Upper lobe of right lung (tissue), 1 donor: ENCODE data around the gene ZBTB40. TPM values are rescaled to one million over a fixed set of nuclear protein-coding genes. Genes with fewer than 3 reads are reported as not detected.

Experiments
- ATAC-seq: fragments of 200-7000 bp; cut with Tn5 transposase; one replicate; pipeline ENCODE4 v1.9.1; 2020; ENCODE audit warnings: mild to moderate bottlenecking, moderate library complexity
- DNase-seq: peaks from one replicate; pipeline ENCODE4 v3.0.0-alpha.2; 2020
- H3K27ac ChIP-seq: fragments of 200-600 bp; one replicate; pipeline ENCODE4 v1.8.0; 2022
- H3K27me3 ChIP-seq: fragments of 200-600 bp; one replicate; pipeline ENCODE4 v1.8.0; 2022; ENCODE audit warnings: mild to moderate bottlenecking
- H3K36me3 ChIP-seq: fragments of 200-600 bp; one replicate; pipeline ENCODE4 v1.8.0; 2022
- H3K4me1 ChIP-seq: fragments of 200-600 bp; one replicate; pipeline ENCODE4 v1.8.0; 2022
- H3K4me3 ChIP-seq: fragments of 200-600 bp; one replicate; pipeline ENCODE4 v1.8.0; 2022; ENCODE audit warnings: mild to moderate bottlenecking
- H3K9me3 ChIP-seq: fragments of 200-600 bp; one replicate; pipeline ENCODE4 v1.8.0; 2022
- CTCF ChIP-seq: fragments of 200-600 bp; IDR thresholded peaks from one replicate; pipeline ENCODE4 v1.8.0; 2022; ENCODE audit warnings: antibody characterized with exemption
- intact Hi-C: fragments of 100-400 bp; cut with DNase I; formaldehyde crosslinking; loops from one replicate; pipeline ENCODE4 v1.11.0; 2022
- total RNA-seq: library from RNA; stranded (reverse); fragmentation: NEBNext Ultra II Directional; extraction: Animal tissue kit (Norgen Biotek cat#: 25700); gene quantifications from one replicate; pipeline ENCODE4 v1.2.1, GENCODE V29; 2021
- donor health status: DM: no; HTN: yes; CAD: no; lungs with severe emphysema.

Gene ZBTB40
- total RNA-seq, 1 donor from 2014 or later, result 24.9 TPM

GRCh38 chr1:22484706-22485345, 33.2 kb downstream of the ZBTB40 start:
- intact Hi-C loops, result no loop called here
- Histone ChIP-seq H3K4me1 (no peaks in the 10 kb centered on the region), H3K9me3 (no peaks in the 10 kb centered on the region), H3K27me3 (no peaks in the 10 kb centered on the region), H3K4me3 (no peak overlapping the region), H3K36me3 (peaks cover under 1% of the 10 kb centered on the region), H3K27ac (no peak overlapping the region)
- no peak for DNase-seq
- TF ChIP-seq CTCF, result no peak
- no peak for ATAC-seq

- TF ChIP-seq CTCF, result no peak
- no peak for ATAC-seq
Measured at GRCh38 chr1:22485431-22485830, 33.8 kb downstream of the ZBTB40 start.

GRCh38 chr1:22487781-22488180, 36.1 kb downstream of the ZBTB40 start:
- no peak for DNase-seq
- H3K4me1 ChIP-seq, result no peaks in the 10 kb centered on the region
- TF ChIP-seq CTCF, result no peak
- H3K9me3 ChIP-seq, result no peaks in the 10 kb centered on the region
- H3K4me3 ChIP-seq, result no peak overlapping the region
- ATAC-seq, result no peak
- H3K27ac ChIP-seq, result no peak overlapping the region
- intact Hi-C loops, result no loop called here
- H3K27me3 ChIP-seq, result no peaks in the 10 kb centered on the region
- peaks cover 28% of the 10 kb centered on the region for H3K36me3 ChIP-seq

More at GRCh38 chr1:22485431-22485830, 33.8 kb downstream of the ZBTB40 start:
- Histone ChIP-seq H3K4me1 (no peaks in the 10 kb centered on the region), H3K27ac (no peak overlapping the region), H3K4me3 (no peak overlapping the region), H3K27me3 (no peaks in the 10 kb centered on the region), H3K9me3 (no peaks in the 10 kb centered on the region), H3K36me3 (peaks cover 6% of the 10 kb centered on the region)
- no peak for DNase-seq
- intact Hi-C loops, result no loop called here

- H3K4me1 ChIP-seq, result no peaks in the 10 kb centered on the region
- H3K4me3 ChIP-seq, result no peak overlapping the region
- intact Hi-C loops, result no loop called here
- H3K27ac ChIP-seq, result no peak overlapping the region
- DNase-seq (no peak), ATAC-seq (no peak)
- H3K9me3 ChIP-seq, result no peaks in the 10 kb centered on the region
- peaks cover 32% of the 10 kb centered on the region for H3K36me3 ChIP-seq
- no peaks in the 10 kb centered on the region for H3K27me3 ChIP-seq
- TF ChIP-seq CTCF, result no peak
Measured at GRCh38 chr1:22488319-22488718, 36.7 kb downstream of the ZBTB40 start.

GRCh38 chr1:22489278-22489677, 37.6 kb downstream of the ZBTB40 start:
- intact Hi-C loops, result no loop called here
- Histone ChIP-seq H3K36me3 (peaks cover 38% of the 10 kb centered on the region), H3K4me1 (no peaks in the 10 kb centered on the region), H3K9me3 (no peaks in the 10 kb centered on the region), H3K27me3 (no peaks in the 10 kb centered on the region), H3K4me3 (no peak overlapping the region), H3K27ac (no peak overlapping the region)
- DNase-seq (no peak), ATAC-seq (no peak)
- no peak for TF ChIP-seq CTCF

GRCh38 chr1:22489823-22490222, 38.2 kb downstream of the ZBTB40 start:
- DNase-seq (no peak), ATAC-seq (no peak)
- intact Hi-C loops, result no loop called here
- TF ChIP-seq CTCF, result no peak
- Histone ChIP-seq H3K27me3 (no peaks in the 10 kb centered on the region), H3K4me1 (no peaks in the 10 kb centered on the region), H3K27ac (no peak overlapping the region), H3K36me3 (peaks cover 38% of the 10 kb centered on the region), H3K4me3 (no peak overlapping the region), H3K9me3 (no peaks in the 10 kb centered on the region)
